ENCODE data around the gene TMA16. TPM values are rescaled to one million over a fixed set of nuclear protein-coding genes. Genes with fewer than 3 reads are reported as not detected.
A peak's percentile ranks its signal among the peaks of the same experiment; 100 is the strongest.

TMA16 gene
- total and polyA plus RNA-seq, 11 donors = 6.1 to 16.9 (median 11.5) TPM

DNA sequence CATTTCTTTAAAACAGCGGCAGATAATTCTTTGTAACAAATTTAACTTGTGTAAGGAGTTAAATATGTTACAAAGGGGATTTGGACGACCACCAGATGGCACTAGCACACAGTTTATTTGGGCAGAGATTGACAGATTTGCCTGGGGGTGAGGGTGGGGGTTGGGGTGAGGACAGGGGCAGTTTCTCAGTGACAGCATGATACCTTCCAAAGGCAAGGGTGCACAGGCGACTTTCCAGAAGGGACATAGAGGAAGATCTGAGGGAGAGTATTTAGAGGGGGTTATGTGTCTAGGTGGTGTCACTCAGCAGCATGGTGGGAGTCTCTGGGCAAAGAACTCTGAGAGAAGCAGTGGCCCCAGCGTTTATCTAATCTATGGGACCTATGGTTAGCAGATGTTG is 9.6 kb upstream of the TMA16 start:
- H3K27me3 ChIP-seq = no peaks in the 10 kb centered on the region
- H3K36me3 ChIP-seq = no peaks in the 10 kb centered on the region
- no peak overlapping the region for H3K4me3 ChIP-seq
- 12 to 21% (median 17%) methylated on average over 4 of the region's 4 CpGs for WGBS, 4 donors
- no peak for ATAC-seq
- intact Hi-C loops (cut with DNase I) = loop anchor here (1.0 to 5.0 kb wide), 7 partner anchors 57 to 1247 kb away; no protein-coding TSS in a partner anchor
- no peaks in the 10 kb centered on the region for H3K9me3 ChIP-seq
- H3K4me1 ChIP-seq = peaks cover 0 to 20% (median 0%) of the 10 kb centered on the region in 12 donors
- TF ChIP-seq, protein P1, sequence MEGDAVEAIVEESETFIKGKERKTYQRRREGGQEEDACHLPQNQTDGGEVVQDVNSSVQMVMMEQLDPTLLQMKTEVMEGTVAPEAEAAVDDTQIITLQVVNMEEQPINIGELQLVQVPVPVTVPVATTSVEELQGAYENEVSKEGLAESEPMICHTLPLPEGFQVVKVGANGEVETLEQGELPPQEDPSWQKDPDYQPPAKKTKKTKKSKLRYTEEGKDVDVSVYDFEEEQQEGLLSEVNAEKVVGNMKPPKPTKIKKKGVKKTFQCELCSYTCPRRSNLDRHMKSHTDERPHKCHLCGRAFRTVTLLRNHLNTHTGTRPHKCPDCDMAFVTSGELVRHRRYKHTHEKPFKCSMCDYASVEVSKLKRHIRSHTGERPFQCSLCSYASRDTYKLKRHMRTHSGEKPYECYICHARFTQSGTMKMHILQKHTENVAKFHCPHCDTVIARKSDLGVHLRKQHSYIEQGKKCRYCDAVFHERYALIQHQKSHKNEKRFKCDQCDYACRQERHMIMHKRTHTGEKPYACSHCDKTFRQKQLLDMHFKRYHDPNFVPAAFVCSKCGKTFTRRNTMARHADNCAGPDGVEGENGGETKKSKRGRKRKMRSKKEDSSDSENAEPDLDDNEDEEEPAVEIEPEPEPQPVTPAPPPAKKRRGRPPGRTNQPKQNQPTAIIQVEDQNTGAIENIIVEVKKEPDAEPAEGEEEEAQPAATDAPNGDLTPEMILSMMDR (IDR thresholded peaks at IDR 0.05) = peak; percentile 33 to 68 (median 54)
- no peak for TF ChIP-seq POLR2A (IDR thresholded peaks at IDR 0.05)
- peak in 3 of 5 donors; percentile 18 to 36 (median 30) for DNase-seq
- H3K27ac ChIP-seq = no peak overlapping the region

DNA sequence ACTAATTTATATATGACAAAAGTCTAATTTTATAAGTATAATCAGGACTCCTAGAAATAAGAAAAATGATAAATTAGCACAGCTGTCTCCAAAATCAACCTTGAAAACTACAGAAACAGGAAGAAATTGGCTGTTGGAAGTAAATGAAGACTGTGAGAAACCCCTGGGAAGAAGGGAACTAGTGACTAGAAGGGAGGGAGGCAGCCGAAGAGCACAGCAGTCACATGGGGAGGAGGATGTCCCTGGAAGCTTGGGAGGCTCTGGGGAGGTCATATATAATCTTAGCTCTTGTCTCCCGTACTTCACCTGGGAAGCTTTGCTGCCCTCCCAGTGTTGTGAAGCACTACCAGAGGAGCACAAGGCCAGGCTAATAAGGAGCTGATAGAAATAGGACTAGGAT is 8.9 kb upstream of the TMA16 start:
- no peaks in the 10 kb centered on the region for H3K9me3 ChIP-seq
- intact Hi-C loops (cut with DNase I) = loop anchor here in 9 of 10 donors (1.0 to 5.0 kb wide), 6 partner anchors 57 to 1247 kb away; no protein-coding TSS in a partner anchor
- ATAC-seq (no peak), DNase-seq (no peak)
- H3K4me1 ChIP-seq = peaks cover 0 to 20% (median 0%) of the 10 kb centered on the region in 12 donors
- TF ChIP-seq POLR2A (IDR thresholded peaks at IDR 0.05) = no peak
- H3K36me3 ChIP-seq = no peaks in the 10 kb centered on the region
- no peak overlapping the region for H3K27ac ChIP-seq
- H3K27me3 ChIP-seq = no peaks in the 10 kb centered on the region
- WGBS, 4 donors = 34 to 60% (median 53%) methylated on average over 2 of the region's 2 CpGs
- H3K4me3 ChIP-seq = no peak overlapping the region

DNA sequence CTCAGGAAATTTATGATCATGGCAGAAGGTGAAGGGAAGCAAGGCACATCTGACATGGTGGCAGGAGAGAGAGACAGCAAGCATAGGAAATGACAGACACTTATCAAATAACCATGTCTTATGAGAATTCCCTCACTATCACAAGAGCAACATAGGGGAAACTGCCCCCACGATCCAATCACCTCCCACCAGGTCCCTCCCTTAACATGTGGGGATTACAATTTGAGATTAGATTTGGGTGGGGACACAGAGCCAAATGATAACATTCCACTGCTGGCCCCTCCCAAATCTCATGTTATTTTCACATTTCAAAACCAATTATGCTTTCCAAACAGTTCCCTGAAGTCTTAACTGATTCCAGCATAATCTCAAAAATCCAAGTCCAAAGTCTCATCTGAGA is 8.2 kb upstream of the TMA16 start:
- no peak for DNase-seq
- Histone ChIP-seq H3K27ac (no peak overlapping the region), H3K4me1 (peaks cover 0 to 20% (median 0%) of the 10 kb centered on the region in 12 donors), H3K4me3 (no peak overlapping the region), H3K27me3 (no peaks in the 10 kb centered on the region), H3K9me3 (no peaks in the 10 kb centered on the region), H3K36me3 (no peaks in the 10 kb centered on the region)
- ATAC-seq = no peak
- no peak for TF ChIP-seq POLR2A (IDR thresholded peaks at IDR 0.05)
- TF ChIP-seq, protein P1 (IDR thresholded peaks at IDR 0.05) = no peak
- intact Hi-C loops (cut with DNase I) = loop anchor here in 5 of 10 donors (5.0 kb wide), 3 partner anchors 56 to 1246 kb away; no protein-coding TSS in a partner anchor
- 24 to 48% (median 47%) methylated on average over 1 of the region's 1 CpG for WGBS, 4 donors

- Histone ChIP-seq H3K4me1 (peaks cover 0 to 7% (median 0%) of the 10 kb centered on the region in 12 donors), H3K4me3 (no peak overlapping the region), H3K36me3 (peaks cover 0 to 2% (median 0%) of the 10 kb centered on the region in 9 donors), H3K27me3 (no peaks in the 10 kb centered on the region), H3K27ac (no peak overlapping the region), H3K9me3 (no peaks in the 10 kb centered on the region)
- WGBS, 4 donors = 46 to 60% (median 57%) methylated on average over 1 of the region's 1 CpG
- no peak for DNase-seq
- TF ChIP-seq, protein P1 (IDR thresholded peaks at IDR 0.05) = no peak
- no peak for TF ChIP-seq POLR2A (IDR thresholded peaks at IDR 0.05)
- ATAC-seq = no peak
- intact Hi-C loops (cut with DNase I) = loop anchor here in 7 of 10 donors (5.0 to 10.0 kb wide), 5 partner anchors 52 to 1242 kb away; partner anchors contain the start of gene NAF1 (in 2 of the 7)
These were observed 4.6 kb upstream of the TMA16 start for GRCh38 chr4:163489929-163490328.

Data from heart left ventricle (tissue), 16 donors.